Endothelial cell of umbilical vein (primary cell): ENCODE measurements around the gene EID2B.

ENCODE experiments used
- TF ChIP-seq, protein P1 (sequence below): IDR thresholded peaks from 2 replicates; pipeline ENCODE4 v1.6.1; 2011; ENCODE audit not compliant: insufficient read depth, insufficient read length
- TF ChIP-seq, protein P2 (sequence below), 2 donors: IDR thresholded peaks; 1 replicate in 1 of 2; 2 replicates in 1 of 2; pipeline ENCODE4 v1.5.1; 2011; ENCODE audit warnings: low read length in 2 of 2, mild to moderate bottlenecking in 2 of 2, moderate library complexity in 2 of 2, control low read depth in 1 of 2, inconsistent platforms in 1 of 2, low read depth in 1 of 2; ENCODE audit not compliant: insufficient read depth in 1 of 2; ENCODE audit errors: extremely low read depth in 1 of 2

DNA sequence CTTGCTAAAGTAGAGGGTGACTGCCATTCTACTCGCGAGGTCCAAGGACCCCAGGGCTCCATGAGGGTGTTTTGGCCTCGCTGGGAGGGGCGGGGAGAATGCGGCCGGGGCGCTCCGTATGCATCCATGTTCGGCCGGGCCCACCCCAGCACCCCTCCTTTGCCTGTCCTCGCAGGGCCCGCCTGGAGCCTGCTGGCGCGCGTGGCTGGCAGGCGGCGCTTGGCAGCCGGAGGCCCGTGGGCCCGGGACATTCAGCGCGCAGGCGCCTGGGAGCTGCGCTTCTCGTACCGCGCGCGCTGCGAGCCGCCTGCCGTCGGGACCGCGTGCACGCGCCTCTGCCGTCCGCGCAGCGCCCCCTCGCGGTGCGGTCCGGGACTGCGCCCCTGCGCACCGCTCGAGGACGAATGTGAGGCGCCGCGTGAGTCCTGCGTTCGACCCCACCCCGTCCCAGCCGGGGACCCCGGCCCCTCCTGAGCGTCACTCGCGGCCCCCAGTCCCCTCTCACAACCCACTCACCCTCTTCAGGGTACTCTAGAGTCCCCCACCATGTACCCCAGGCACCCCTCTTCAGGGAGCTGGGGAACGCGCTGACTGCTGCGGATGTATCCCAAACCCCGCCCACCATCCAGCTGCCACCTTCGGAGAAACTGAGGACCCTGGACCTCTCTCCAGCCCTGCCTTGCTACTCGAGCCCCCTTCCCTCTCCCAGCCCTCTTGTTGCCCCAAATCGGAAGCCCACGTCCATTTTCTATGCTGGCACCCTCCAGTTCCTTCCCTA is 29.8 kb downstream of the EID2B start:
- TF ChIP-seq, protein P1, sequence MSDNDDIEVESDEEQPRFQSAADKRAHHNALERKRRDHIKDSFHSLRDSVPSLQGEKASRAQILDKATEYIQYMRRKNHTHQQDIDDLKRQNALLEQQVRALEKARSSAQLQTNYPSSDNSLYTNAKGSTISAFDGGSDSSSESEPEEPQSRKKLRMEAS, result peak; percentile 84
- TF ChIP-seq, protein P2, sequence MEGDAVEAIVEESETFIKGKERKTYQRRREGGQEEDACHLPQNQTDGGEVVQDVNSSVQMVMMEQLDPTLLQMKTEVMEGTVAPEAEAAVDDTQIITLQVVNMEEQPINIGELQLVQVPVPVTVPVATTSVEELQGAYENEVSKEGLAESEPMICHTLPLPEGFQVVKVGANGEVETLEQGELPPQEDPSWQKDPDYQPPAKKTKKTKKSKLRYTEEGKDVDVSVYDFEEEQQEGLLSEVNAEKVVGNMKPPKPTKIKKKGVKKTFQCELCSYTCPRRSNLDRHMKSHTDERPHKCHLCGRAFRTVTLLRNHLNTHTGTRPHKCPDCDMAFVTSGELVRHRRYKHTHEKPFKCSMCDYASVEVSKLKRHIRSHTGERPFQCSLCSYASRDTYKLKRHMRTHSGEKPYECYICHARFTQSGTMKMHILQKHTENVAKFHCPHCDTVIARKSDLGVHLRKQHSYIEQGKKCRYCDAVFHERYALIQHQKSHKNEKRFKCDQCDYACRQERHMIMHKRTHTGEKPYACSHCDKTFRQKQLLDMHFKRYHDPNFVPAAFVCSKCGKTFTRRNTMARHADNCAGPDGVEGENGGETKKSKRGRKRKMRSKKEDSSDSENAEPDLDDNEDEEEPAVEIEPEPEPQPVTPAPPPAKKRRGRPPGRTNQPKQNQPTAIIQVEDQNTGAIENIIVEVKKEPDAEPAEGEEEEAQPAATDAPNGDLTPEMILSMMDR (IDR thresholded peaks at IDR 0.05; ENCODE audit: extremely low read depth in 1 of 2, insufficient read depth in 1 of 2, low read depth in 1 of 2, low read length in 2 of 2), result peak; percentile 82
